Coronary artery (tissue), 2 donors: ENCODE measurements around the gene ASCC1.

ENCODE experiments used
- DNase-seq: peaks from one replicate; pipeline ENCODE4 v3.0.0-alpha.2; 2017; ENCODE audit warnings: low spot score
- H3K27ac ChIP-seq, 2 donors: fragments of 200-600 bp; sonication (generic); one replicate each; pipeline ENCODE4 v1.5.1; 2016 to 2019
- H3K4me3 ChIP-seq: fragments of 200-600 bp; sonication (generic); 2 replicates; pipeline ENCODE4 v1.5.1; 2016; ENCODE audit warnings: mild to moderate bottlenecking, moderate library complexity
- CTCF ChIP-seq: fragments of 200-600 bp; sonication (generic); IDR thresholded peaks from one replicate; pipeline ENCODE4 v1.5.1; 2019; ENCODE audit warnings: antibody characterized with exemption

ASCC1 gene

GRCh38 chr10:72049472-72049871 lies 166.6 kb downstream of the ASCC1 start:
- H3K4me3 ChIP-seq: no peak overlapping the region
- no peak for TF ChIP-seq CTCF
- no peak for DNase-seq
- H3K27ac ChIP-seq: no peak overlapping the region

GRCh38 chr10:72048450-72049124 lies 167.5 kb downstream of the ASCC1 start:
- peak; percentile 90 for DNase-seq
- no peak overlapping the region for H3K4me3 ChIP-seq
- peak; percentile 94 for TF ChIP-seq CTCF
- H3K27ac ChIP-seq: no peak overlapping the region
